ENCODE measurements around the gene PGLYRP1.

Gene PGLYRP1, protein sequence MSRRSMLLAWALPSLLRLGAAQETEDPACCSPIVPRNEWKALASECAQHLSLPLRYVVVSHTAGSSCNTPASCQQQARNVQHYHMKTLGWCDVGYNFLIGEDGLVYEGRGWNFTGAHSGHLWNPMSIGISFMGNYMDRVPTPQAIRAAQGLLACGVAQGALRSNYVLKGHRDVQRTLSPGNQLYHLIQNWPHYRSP

DNA sequence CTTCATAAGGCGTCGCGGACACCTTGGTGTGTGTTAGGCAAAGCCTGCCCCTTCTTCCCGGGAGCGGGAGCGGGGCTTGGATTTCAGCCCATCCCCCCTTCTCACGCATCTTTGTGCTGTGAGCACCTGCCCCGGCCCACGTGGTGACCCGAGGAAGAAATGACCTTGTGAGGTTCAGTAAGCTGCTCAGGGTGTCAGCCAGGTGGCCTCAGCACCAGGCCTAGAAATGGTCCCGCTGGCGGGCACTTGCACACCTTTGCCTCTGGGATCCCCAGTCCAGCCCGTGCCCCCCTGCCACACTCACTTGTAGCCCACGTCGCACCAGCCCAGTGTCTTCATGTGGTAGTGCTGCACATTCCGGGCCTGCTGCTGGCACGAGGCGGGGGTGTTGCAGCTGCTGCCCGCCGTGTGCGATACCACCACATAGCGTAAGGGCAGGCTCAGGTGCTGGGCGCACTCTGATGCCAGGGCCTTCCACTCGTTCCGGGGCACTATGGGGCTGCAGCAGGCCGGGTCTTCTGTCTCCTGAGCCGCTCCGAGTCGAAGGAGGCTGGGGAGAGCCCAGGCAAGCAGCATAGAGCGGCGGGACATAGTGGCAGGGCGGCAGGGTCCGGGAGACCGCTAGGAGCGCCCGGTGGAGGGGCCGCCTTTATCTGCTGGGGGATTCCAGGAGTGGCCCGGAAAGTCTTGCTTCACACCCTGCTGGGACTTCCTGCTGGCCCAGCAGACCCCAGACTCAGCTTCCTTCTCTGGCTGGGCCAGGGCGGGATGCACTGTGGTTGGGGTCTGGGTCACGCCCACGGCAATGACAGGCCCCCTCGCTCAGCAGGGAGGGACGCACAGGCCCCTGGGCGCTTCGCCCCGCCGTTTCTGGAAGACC, at the start of gene PGLYRP1:
PGLYRP1 (minus strand) TSS at position 623 of the 880 bp plus-strand sequence; CDS start at position 591, 32 bp downstream.
- no peak for DNase-seq

DNA sequence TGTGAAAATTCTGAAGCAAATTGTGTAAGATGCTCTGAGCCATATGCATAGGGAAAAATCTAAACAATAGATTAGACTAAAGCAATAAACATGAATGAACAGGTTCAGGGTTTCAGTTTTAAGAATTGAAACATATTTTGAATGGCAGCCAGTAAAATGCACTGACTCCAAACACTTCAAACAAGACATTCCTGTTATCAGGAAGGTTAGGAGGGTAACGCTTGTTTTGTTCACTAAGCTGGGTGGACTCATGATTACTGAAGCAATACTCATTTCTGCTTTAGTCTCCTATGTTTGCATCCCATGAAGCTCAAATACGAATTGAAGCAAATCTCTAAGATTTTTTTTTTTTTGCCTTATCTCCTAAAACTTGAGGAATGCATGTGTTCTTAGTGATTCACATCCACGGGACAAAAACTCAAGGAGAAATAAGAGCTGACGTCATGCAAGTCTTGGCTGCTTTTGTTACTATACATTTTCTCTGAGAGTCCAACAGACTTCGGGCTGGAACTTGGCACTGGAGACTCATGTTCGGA, 47.0 kb upstream of the PGLYRP1 start:
- DNase-seq = peak; percentile 86

DNA sequence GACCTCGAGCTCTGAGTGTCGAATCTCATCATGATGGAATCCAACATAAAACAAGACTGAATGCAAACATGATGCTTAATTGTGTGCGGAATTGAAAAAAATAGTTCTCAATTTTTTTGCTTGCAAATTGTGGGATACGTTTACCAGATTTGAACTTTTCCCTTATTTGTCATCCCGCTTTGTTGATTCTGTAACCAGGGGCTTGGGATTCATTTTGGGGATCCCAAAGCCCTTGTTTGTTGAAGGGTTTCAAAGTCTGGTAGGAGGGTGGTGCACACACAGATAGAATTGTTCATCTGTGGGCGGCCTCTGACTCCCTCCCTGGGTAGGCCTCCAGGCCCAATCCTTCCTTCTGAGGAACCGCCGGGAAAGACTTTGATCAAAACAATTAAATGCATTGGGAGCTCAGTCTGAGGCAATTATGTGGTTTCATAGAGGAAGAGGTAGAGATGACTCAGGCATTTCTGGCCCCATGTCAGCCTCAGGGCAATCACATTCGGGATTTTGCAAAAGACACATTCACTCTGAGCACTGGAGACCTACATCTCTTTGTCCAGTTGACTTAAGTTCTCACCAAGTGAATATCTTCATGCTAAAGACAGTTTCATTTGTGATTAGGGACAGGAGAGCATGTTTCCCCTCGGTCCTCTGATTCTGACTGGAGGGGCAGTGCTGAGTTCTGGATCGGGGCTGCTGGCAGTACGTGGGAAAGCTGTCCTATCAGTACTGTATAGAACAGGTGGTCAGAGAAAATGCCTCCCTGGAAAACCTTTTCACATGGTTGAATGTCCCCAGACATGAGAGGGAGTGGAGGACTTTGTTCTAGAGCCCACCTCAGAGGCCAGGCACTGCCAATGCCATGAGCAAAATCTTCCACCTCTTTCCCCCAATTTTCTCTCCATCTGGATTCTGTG, 45.7 kb upstream of the PGLYRP1 start:
- DNase-seq = peak; percentile 89

DNA sequence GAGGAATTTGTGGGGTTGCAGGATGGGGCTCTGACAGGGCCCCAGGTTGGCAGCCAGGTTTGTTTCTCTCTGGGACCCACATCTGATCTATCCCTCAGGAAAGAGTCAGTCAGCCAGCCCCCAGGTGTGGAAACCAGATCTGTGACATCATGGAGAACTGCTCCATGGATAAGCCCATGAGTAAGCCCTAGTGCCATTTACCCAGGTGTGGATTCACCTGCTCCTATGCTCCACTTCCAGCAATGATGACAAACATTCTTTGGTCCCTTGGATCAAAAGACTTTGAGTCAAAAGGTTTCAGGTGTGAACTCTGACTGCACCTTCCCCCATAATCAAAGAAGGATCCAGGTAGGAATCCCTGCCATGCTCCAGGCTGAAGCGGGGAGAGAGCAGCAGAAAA, 44.8 kb upstream of the PGLYRP1 start:
- DNase-seq = no peak

DNA sequence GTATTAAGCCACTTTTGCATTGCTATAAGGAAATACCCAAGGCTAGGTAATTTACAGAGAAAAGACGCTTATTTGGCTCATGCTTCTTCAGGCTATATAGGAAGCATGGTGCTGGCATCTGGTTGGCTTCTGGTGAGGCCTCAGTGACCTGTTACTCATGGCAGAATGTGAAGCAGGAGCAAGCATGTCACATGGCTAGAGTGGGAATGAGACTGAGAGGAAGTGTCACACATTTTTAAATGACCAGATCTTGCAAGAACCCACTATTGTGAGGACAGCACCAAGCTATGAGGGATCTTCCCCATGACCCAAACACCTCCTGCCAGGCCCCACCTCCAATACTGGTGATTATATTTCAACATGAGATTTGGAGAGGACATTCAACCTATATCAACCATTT, 43.6 kb upstream of the PGLYRP1 start:
- DNase-seq = no peak

DNA sequence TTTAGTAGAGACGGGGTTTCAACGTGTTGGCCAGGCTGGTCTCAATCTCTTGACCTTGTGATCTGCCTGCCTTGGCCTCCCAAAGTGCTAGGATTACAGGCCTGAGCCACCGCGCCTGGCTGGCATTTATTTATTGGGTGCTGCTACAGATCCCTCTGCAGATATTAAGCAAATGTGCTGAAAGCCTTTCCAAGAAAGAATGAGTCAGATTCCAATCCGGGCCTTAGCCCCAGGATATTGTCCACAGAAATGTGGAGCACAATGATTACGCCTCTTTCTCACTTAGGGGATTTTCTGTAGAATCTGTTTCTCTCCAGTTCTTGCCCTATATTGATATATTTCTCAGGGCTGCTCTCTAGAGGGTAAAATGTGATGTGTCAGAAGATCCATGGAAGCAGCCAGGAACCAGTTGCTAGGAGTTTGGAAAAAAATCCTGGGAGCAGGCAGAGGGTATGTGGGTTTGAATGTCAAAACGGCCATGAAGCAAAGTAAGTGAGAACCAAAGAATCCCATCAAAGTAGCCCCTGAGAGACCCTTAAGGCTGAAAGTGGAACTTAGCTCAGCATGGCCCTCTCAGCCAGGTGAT, 42.7 kb upstream of the PGLYRP1 start:
- DNase-seq = peak; percentile 24

DNA sequence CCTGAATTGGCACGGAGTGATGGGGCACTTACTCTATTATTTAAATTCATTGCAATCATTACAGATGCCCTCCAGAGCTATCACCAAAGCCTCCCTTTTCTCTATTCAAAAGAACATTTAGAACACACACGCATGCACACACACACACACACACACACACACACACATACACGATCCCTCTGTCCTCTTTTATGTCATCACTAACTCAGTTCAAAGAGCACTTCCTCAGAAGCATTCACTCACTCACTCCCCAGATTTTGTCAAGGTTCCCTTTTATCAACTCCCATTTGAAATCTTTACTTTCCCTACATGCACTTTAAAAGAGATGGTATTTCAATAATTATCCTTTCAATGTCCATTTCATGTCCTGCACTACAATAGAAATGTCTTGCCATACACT, 40.3 kb upstream of the PGLYRP1 start:
- no peak for DNase-seq

DNA sequence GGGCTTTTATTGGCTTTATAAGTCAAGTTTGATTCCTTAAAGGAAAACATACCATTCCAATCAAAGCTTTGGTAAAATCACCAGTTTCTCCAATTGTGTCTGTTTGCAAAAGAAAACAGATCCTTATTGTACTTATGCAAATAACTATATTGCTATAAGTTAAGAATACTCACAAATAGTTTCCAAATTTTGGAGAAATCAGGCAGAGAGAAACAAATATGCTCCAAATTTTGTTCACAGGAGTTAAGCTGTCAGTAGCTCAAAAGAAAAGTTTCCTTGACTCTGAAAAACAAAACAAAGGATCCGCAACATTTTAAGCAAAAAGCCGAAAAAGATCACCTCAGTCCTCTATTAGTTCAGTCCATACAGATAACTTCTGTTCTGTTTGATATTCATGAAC, 37.2 kb upstream of the PGLYRP1 start:
- no peak for DNase-seq

DNA sequence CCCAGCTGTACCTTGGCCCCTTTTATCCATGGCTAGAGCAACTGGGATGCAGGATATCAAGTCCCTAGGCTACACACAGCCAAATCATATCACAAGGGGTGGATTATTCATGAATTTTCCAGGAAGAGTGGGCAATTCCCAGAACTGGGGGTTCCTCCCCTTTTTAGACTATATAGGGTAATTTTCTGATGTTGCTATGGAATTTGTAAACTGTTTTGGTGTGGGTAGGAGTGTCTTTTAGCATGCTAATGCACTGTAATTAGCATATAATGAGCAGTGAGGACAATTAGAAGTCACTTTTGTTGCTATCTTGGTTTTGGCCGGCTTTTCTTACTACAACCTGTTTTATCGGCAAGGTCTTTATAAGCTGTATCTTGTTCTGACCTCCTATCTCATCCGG, 35.9 kb upstream of the PGLYRP1 start:
- DNase-seq = no peak

DNA sequence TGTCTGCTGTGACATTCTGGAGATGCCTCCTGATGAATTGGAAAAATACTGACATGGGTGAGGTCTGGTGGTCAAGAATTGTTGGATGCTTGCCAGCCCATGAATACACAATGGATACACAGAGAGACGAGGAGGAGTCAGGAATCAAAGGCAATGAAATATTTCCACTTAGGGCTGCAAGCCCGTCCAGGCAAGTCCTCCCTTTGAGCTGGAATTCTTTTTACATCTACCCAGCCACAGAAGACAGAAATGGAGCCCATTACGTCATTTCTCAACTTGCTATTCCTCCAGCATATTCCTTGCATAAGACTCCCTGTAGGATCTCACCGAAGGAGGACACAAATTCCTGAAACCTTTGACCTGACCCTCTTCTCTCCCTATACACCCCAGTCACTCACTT, 33.7 kb upstream of the PGLYRP1 start:
- no peak for DNase-seq

DNA sequence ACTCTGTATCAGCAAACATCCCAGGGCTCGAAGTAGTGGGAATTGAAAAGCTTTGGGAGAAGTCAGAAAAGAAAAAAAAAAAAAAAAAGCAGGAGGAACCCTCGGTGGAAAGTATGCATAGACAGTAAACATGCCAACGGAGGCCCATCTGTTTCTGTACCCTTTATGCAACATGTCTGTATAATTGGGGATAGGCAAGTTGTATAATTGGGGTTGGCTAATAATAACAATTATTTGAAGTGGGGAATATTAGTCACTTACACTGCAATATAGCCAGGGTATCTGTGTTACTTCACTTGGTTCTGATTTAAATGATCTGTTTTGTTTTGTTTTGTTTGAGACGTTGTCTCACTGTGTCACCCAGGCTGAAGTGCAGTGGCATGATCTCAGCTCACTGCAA, 30.0 kb upstream of the PGLYRP1 start:
- DNase-seq = no peak

DNA sequence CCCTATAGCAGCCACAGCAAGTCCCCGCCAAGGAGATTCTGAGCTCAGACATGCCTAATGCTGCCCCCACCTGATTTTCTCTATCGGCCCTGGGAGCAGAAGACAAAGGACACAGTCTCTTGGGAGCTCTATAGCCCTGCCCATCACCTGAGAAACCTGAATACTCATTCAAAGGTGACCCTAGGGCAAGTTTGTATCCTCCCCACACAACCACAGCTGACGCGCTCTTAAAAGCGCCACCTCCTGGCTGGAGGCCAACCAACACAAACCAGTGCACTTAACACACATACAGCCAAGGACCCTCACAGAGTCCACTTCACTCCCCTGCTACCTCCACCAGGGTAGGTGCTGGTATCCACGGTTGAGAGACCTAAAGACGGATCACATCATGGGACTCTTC, 26.7 kb upstream of the PGLYRP1 start:
- no peak for DNase-seq

DNA sequence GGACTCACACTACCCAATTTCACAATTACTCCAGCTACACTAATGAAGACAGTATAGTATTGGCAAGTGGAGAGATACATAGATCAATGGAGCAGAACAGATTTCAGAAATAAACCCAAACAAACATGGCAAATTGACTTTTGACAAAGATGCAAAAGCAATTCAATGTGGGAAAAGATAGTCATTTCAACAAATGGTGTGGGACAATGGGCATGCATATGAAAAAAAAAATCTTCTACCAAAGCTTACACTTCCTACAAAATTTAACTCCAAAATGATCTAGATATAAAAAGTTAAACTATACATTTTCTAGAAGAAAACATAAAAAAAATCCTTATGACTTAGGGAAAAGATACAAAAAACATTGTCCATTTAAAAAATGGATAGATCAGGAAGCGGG, 20.7 kb upstream of the PGLYRP1 start:
- no peak for DNase-seq

DNA sequence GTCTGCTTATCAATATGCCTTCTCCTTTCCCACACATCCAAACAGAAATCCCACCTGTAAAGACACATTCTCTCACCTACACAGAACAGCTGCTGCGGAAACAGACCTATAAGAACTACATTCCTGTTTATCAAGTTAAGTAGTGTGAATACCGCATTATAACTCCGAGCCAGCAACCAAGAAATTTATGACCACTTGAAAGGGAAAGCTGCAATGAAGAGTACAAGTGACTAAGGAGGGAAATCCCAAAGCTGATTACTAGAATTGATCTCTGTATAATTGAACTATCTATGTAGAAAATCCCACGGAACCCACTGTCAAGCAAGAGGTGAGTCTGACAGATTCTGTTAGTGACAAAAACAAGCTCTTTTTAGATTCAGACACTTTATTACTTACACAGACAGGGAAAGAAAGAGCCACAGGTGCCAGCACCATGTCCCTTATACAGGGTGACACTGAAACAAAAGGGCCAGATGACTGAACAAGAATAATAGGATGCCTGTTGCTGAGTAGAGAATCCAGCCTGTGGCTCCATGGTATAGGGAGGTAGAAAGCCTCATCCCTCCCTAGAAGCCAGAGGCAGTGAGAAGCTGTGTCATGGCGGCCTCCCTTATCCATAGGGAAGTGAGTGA, 19.5 kb upstream of the PGLYRP1 start:
- DNase-seq = no peak

DNA sequence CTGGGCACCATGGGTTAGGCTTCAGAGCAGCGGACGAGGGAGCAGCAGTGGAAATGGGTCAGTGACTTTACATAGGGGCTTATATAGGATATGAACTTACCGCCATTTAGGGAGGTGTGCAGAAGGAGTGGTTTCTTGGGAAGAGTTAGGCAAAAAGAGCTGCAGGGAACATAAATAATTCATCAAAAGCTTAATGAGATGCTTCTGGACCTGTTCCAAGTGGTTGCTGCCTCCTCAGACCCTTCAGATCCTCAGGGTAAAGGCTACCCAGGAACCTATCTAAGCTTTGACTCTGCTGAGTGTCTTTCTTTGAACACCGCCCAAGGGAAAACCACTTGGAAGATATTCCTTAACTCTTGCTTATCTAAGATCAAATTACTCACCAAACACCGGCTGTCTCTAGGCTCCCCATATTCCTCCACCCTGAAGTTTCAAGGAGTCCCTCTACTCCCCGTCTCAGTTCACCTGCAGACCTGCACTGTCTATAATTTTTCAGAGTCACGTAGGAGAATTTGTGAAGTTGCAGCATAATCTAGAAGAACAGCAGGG, 18.2 kb upstream of the PGLYRP1 start, which contains the start of gene IGFL4:
IGFL4 (minus strand) TSS at position 51 of the 549 bp plus-strand sequence; CDS start at position 11, 40 bp downstream.
- no peak for DNase-seq

DNA sequence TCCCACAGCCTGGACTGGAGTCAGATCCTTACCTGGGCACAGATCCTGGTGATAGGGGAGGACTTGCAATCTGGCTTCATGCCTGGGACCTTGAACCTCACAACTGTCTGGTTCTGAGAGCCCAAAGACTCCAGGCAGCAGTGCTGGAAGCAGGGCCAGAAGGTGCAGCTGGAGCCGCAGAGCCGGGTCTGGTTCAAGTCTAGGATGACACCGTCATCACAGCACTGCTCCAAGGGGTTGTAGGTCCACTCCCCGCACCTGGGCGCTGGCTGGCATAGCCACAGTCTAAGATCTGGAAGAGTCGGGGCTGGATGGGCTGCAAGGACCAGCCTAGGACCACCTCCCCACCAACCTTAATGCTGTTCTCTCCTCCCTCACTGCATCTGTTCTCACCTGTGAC, 17.3 kb upstream of the PGLYRP1 start:
- no peak for DNase-seq

DNA sequence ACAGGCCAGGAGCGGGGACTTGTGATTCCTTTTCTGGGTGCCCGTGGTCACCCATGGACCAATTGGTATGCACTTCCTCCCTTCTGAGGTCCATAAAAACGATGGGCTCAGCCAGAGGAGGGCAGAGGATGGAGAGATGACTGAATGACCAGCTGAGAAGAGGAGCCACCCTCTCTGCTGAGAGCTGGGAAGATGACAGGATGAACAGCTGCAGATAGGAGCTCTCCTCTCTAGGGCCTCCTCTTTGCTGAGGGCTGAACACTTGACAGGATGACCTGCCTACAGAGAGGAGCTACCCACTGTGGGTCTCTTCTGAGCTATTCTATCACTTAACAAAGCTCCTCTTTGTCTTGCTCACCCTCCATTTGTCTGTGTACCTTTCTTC, 13.9 kb upstream of the PGLYRP1 start:
- no peak for DNase-seq

DNA sequence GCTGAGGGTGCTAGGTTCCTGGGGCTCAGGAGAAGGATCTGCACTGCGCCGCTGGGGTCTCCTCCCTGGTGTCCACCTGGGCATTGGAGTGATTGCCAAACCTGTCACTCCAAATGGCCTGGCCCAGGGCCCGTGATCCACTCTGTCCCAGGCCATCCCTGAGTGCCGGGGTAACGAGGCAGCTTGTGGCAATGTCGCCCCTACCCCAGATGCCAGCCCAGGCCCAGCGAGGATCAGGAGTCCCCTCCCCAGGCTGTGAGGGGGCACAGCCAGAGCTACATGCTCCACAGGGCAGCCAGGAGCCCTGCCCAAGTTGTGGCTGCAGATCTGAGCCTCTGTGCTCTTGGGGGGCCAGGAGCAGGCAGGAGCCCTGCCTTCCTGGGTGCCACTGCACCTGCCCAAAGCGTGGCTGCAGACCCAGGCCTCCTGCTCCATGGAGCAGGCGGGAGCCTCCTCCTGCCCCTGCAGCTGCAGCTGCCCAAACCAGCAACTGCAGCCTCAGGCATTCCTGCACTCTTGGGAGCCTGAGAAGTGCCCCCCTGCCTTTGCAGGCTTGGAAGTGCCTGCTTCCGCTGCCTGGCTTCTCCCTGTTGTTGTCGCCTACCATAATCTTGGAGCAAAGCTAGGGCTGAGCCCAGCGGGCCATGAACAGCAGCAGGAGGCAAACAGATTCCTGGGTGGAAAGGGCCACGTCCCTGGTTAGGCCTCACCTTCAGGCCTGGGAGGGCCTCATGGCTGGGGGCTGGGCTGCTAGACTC, 13.3 kb upstream of the PGLYRP1 start:
- no peak for DNase-seq

DNA sequence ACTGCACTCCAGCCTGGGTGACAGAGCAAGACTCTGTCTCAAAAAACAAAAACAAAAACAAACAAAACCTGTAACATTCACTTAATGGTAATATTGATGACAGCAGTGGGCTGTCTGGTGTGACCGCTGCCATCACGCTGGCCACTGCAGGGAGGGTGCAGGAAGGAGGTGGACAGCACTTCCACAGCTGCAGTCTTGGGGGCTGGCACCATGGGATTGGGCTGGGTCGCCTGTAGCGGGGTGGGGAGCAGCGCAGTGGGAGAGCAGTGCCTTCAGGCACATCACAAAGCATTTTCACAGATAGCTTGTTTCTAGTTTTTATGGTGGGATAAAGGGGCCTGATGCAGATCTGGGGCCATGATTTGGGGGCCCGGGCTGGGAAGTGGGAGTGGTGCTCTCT, 12.7 kb upstream of the PGLYRP1 start:
- no peak for DNase-seq

DNA sequence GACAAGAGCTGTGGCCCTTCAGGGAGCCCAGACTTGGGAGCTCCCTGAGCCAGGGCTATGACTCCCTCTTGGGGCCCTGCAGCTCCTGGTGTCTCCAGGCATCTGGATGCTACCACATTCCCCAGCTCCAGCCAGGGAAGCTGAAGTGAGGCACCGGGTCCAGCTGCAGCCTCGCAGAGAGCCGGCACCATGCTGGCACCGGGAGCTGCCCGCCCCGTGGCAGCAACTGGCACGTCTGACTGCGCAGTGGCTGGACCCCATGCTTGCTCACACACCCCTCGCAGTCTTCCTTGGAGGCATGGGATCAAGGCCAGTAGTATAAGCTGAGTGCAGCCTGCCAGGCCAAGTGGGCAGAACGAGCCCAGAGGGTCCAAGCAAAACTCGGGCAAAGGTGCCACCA, 10.5 kb upstream of the PGLYRP1 start:
- no peak for DNase-seq

DNA sequence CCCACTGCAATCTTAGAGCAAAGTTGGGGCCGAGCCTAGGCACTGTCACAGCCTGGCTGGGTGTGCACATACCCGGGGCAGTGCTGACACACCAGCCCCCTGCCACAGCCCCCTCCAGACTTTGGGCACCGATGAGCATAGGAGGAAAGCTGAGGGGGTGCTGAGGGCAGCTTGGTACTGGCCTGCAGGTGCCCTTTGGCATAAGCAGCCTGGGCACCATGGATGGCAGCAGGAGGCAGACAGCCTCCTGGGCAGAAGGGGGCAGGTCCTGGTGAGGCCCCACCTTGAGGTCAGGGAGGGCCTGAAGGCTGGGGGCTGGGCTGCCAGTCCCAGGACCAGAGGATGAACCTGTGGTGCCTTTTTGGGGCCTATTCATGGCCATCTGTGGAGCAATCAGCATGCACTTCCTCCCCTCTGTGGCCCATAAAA, 9.8 kb upstream of the PGLYRP1 start:
- no peak for DNase-seq
